ENCODE data around the gene HOXB5.

DNA sequence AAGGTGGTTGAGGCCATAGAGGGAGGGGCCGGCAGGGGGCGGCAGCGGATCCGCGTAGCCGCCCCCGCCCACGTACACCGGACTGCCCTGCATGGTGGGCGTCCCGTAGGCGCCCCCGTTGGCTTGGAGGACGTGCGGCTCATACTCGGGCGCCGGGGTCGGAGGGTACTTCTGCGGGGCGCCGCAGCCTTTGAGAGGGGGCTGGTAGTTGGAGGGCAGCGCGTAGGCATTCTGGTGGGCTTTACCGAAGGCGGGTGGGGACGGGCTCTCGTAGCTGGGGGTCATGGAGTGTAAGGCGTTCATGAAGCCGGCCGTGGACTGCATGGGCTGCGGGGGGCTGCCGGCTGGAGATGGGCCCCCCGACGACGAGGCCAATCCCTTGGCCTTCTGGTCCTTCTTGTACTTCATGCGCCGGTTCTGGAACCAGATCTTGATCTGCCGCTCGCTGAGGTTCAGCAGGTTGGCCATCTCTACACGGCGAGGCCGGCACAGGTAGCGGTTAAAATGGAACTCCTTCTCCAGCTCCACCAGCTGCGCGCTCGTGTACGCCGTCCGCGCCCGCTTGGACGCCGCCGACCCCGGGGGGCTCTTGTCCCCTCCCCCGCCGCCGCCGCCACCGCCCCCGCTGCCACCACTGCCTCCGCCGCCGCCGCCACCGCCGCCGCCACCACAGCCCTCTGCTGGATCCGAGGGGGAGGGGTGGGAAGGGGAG, 42.9 kb downstream of the HOXB5 start:
- no peak for TF ChIP-seq CTCF (IDR thresholded peaks at IDR 0.05)
- no peak for TF ChIP-seq POLR2A (IDR thresholded peaks at IDR 0.05)

All from ovary (tissue), 3 donors.